KOPT-K1 (cell line): ENCODE data around the gene DOK7.

Source experiments
- H3K27ac ChIP-seq: fragments of 200-600 bp; sonication (generic); 2 replicates; pipeline ENCODE4 v1.5.1; 2016; ENCODE audit warnings: antibody characterized with exemption, mild to moderate bottlenecking, low read depth, low read length; ENCODE audit not compliant: poor library complexity, severe bottlenecking
- H3K36me3 ChIP-seq: fragments of 200-600 bp; sonication (generic); 2 replicates; pipeline ENCODE4 v1.5.1; 2017; ENCODE audit warnings: antibody characterized with exemption, mild to moderate bottlenecking, low read length, moderate library complexity; ENCODE audit not compliant: insufficient read depth
- H3K9me3 ChIP-seq: fragments of 200-600 bp; sonication (generic); 2 replicates; pipeline ENCODE4 v1.5.1; 2017; ENCODE audit warnings: antibody characterized with exemption, low read length, mild to moderate bottlenecking; ENCODE audit not compliant: insufficient read depth, poor library complexity, severe bottlenecking

The DOK7 gene

DNA sequence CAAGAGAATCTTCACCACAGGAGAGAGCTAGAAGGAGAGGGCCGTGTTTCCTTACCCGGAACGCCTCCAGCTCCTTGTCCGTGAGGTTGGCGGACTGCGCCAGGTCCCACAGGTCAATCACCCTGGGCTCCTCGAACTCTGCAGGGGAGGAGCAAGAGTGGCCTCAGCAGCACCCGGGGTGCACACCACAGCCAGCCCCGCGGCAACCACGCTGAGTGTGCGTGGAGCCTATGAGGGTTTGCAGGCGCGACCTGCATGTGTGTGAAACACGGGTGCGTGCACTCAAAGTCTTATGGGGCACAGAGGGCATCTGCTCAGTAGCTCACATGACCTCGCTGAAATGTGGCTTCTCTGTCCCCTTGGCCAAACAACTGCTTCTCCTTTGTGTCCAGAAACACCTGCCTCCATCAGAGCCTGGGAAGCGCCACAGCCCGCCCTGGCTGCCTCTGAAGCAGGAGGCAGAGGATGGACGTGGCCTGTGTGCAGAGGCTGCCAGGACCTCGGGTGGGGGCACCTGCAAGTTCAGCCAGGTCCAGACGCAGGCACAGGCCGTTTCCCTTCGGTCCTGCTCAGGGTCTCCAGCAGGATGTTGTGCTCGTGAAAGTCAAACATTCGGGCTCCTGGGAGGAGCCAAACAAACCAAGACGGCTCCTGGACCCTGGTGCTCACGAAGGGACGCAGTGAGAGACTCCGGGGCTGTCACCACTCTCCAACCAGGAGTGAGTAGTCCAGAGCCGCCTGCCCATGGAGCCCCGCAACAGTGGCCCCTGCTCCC lies 53.1 kb downstream of the DOK7 start:
- H3K27ac ChIP-seq = no peak overlapping the region
- H3K9me3 ChIP-seq = no peaks in the 10 kb centered on the region
- peaks cover 97% of the 10 kb centered on the region for H3K36me3 ChIP-seq

DNA sequence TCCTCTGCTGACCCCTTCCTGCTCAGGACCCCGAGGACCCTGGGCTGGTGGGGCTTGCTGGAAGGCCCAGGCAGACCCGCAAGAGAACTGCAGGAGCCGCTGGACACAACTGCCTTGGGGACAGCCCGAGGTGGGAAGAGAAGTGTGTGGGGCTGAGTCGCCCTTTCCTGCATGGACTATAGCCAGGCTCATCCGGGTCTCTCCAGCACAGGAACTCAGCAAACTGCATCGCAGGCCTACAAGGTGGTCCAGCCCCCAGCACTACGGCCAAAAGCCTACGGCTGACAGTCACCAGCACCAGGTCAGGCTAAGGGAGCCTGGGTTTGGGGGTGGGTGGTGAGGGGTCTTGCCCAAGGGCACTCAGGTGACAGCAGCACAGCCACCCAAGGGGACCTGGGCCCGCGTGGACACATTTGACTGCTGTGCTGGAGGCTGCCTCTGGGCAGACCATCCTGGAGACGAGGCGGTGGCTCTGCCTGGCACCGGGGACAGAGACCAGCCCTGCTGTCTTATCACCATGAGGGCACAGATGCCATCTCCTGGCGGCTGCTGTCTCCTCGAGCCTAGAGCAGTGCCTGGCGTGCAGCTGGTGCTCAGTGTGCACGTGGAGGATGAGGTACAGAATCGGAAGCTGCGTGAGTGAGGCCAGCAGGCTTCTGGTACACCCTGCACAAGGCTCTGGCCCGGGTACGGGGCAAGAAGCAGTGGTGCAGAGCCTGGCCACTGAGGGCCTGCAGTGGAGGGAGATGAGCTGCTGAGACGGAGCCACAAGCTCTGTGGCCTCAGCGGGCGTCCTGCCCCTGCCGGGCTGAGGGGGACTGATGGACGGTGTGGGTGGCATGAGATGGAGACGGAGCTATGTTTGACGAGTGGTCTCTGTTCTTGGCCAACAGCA lies 54.0 kb downstream of the DOK7 start:
- H3K36me3 ChIP-seq = peaks cover 96% of the 10 kb centered on the region
- H3K9me3 ChIP-seq = no peaks in the 10 kb centered on the region
- no peak overlapping the region for H3K27ac ChIP-seq

DNA sequence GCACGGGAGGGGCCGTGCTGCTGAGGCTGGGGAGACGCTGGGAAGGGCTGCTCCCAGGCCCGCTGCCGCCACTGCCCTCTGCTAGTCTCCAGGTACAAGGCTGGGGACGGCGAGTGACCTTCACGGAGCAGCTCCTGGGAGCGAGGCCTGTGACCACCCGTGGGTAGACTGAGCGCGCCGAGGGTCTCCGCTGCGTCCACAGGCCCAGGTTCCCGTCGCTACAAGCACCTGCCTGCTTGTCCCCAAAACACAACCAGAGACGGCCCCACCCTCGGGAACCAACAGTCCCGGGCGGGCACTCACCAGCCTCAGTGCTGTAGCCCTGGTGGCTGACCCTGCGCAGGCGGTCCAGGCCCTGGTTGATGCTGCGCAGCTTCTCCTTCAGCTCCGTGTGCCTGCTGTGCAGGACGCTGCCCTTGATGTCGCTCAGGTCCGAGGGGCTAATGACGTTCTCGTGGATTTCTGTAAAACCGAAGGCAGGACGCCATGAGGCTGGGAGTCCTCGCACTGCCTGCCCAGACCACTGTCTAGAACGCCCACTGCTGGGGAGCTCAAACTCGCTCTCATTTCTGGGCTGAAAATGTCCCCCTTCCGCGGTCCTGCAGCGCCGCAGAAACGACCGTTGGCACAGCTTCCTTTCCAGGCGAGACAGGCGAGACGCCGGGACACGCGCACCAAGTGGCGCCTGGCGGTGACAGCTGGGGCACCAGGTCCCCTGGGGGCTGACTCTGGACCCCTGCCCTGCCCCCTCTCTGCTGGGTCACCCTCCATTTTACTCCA lies 54.8 kb downstream of the DOK7 start:
- Histone ChIP-seq H3K9me3 (no peaks in the 10 kb centered on the region), H3K27ac (no peak overlapping the region), H3K36me3 (peaks cover 96% of the 10 kb centered on the region)

DNA sequence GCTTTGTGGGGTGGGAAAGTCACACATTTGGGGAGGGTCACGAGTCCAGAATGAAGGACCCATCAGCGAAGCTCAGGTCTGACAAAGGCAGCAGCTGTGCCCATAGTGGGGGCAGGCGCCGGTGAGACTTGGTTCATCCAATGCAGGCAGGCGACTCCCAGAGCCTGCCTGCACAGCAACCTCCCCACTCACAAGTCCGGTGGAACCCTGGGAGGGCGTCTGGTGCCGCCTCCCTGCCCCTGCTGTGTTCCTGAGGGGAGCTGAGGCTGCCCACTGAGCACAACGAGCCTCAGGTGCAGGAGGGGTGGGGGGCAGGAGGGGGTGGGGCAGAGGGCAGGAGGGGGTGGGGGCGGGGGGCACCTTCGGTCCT lies 55.4 kb downstream of the DOK7 start:
- no peaks in the 10 kb centered on the region for H3K9me3 ChIP-seq
- H3K36me3 ChIP-seq = peaks cover 96% of the 10 kb centered on the region
- no peak overlapping the region for H3K27ac ChIP-seq

GRCh38 chr4:3518941-3519340 lies 55.8 kb downstream of the DOK7 start:
- no peaks in the 10 kb centered on the region for H3K9me3 ChIP-seq
- no peak overlapping the region for H3K27ac ChIP-seq
- H3K36me3 ChIP-seq = peaks cover 96% of the 10 kb centered on the region

GRCh38 chr4:3519468-3520264 lies 56.6 kb downstream of the DOK7 start:
- Histone ChIP-seq H3K36me3 (peaks cover 96% of the 10 kb centered on the region), H3K9me3 (no peaks in the 10 kb centered on the region), H3K27ac (no peak overlapping the region)

- H3K36me3 ChIP-seq = peaks cover 97% of the 10 kb centered on the region
Measured at GRCh38 chr4:3520276-3520675, 57.2 kb downstream of the DOK7 start.

GRCh38 chr4:3520796-3521600 lies 57.9 kb downstream of the DOK7 start:
- Histone ChIP-seq H3K27ac (no peak overlapping the region), H3K9me3 (no peaks in the 10 kb centered on the region), H3K36me3 (peaks cover 97% of the 10 kb centered on the region)

More at GRCh38 chr4:3520276-3520675, 57.2 kb downstream of the DOK7 start:
- H3K9me3 ChIP-seq = no peaks in the 10 kb centered on the region
- H3K27ac ChIP-seq = no peak overlapping the region

DNA sequence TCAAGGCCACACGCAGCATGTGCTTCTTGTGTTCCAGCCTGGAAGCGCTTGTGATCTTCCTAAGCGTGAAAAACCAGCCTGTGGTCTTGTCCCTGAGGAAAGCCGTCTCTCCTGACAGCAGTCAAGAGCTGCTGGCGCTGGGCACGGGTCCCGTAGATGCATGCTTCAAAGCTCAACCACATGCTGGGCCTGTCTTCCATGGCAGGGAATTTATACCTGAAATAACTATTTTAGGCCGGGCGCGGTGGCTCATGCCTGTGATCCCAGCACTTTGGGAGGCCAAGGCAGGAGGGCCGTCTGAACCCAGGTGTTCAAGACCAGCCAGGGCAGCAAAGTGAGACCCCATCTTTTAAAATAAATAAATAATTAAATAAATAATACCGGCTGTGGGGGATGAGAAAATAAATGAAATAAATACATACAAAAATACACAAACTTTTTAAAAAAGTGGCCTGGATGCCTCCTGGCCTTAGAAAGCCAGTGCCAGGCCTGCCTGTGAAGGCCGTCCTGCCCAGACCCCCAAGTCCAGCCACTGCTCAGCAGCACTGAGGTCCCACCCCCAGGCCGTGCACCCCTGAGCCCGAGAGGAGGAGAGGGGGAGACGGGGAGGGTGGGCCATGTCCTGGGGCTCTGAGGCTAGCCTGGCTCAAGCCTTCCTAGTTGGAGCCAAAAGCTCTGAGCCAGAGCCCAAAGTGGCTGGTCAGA lies 58.7 kb downstream of the DOK7 start:
- peaks cover 91% of the 10 kb centered on the region for H3K36me3 ChIP-seq
- no peak overlapping the region for H3K27ac ChIP-seq
- H3K9me3 ChIP-seq = no peaks in the 10 kb centered on the region

DNA sequence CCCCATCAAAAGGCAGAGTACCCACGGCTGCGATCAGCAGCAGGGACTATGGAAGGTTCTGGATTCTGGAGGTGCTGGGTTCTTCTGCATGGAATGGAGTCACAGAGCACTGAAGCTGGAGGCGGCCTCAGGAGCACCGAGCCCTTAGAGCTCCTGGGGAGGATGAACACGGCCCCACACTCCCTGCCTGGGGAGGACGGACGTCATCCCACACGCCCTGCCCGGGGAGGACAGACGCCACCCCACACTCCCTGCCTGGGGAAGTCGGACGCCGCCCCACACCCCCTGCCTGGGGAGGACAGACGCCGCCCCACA lies 59.2 kb downstream of the DOK7 start:
- Histone ChIP-seq H3K9me3 (no peaks in the 10 kb centered on the region), H3K36me3 (peaks cover 91% of the 10 kb centered on the region), H3K27ac (no peak overlapping the region)

- Histone ChIP-seq H3K36me3 (peaks cover 88% of the 10 kb centered on the region), H3K9me3 (no peaks in the 10 kb centered on the region), H3K27ac (no peak overlapping the region)
Measured at GRCh38 chr4:3522651-3523050, 59.5 kb downstream of the DOK7 start.

- H3K9me3 ChIP-seq = no peaks in the 10 kb centered on the region
- peaks cover 88% of the 10 kb centered on the region for H3K36me3 ChIP-seq
- no peak overlapping the region for H3K27ac ChIP-seq
Measured at GRCh38 chr4:3523146-3523627, 60.1 kb downstream of the DOK7 start.

DNA sequence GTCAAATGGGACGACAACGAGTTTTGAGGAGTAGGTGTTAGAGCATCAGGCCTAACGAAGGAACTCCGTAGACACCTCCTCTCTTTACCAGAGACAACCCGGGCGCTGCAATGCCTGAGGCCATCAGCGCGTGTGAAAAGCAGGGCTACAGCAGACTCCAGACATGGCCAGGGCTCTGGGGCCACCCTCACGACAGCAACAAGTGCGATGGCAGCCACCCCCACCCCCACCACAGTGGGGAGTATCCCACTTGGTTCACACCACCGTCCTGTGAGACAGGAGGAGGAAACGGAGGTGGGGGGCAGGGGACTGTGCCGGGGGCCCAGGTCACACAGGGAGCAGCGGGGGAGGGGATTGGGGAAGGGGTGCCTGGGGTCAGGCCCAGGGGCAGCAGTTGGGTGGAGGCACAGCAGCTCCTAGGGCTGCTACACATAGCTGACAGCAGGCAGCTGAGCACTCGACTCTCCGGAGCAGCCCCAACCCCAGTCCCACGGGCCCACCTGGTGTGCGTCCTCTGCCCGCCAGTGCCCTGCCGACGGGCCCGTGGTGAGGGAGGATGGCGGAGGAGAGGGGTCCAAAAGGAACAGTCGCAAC lies 60.6 kb downstream of the DOK7 start:
- H3K27ac ChIP-seq = no peak overlapping the region

More for the DNA sequence above, 60.6 kb downstream of the DOK7 start:
- no peaks in the 10 kb centered on the region for H3K9me3 ChIP-seq
- peaks cover 90% of the 10 kb centered on the region for H3K36me3 ChIP-seq
